Peyer's patch (tissue), 4 donors: ENCODE data around the gene IFI30.

ENCODE experiments used
- POLR2A ChIP-seq, 2 donors: fragments of 450-650 bp; IDR thresholded peaks; one replicate each; pipeline ENCODE4 v1.5.1; 2017; ENCODE audit warnings: antibody characterized with exemption in 2 of 2, mild to moderate bottlenecking in 2 of 2, moderate library complexity in 2 of 2
- TF ChIP-seq, protein P1 (sequence below), 6 experiments: fragments of 450-650 bp in 4 of 6; fragments of 200-600 bp in 2 of 6; sonication (generic) in 1 of 6; IDR thresholded peaks; one replicate each; pipeline ENCODE4 v1.5.1; 2017 to 2019; ENCODE audit warnings: antibody characterized with exemption in 6 of 6, mild to moderate bottlenecking in 3 of 6, moderate library complexity in 1 of 6

DNA sequence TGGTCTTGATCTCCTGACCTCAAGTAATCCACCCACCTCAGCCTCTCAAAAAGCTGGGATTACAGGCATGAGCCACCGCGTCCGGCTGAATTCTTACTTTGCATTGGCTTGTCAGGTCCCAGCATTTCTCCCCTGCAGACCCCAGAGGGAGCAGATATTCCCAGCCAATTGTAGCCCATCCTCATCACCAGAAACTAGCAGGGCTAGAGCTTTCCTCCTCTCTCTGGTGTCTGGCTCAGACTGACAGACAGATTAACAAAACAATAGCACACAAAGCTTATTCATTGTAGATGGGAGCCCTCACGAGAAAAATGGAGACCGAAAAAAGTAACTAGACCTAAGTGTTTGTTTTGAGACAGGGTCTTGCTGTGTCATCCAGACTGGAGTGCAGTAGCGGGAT is 11.9 kb downstream of the IFI30 start:
- TF ChIP-seq, protein P1, sequence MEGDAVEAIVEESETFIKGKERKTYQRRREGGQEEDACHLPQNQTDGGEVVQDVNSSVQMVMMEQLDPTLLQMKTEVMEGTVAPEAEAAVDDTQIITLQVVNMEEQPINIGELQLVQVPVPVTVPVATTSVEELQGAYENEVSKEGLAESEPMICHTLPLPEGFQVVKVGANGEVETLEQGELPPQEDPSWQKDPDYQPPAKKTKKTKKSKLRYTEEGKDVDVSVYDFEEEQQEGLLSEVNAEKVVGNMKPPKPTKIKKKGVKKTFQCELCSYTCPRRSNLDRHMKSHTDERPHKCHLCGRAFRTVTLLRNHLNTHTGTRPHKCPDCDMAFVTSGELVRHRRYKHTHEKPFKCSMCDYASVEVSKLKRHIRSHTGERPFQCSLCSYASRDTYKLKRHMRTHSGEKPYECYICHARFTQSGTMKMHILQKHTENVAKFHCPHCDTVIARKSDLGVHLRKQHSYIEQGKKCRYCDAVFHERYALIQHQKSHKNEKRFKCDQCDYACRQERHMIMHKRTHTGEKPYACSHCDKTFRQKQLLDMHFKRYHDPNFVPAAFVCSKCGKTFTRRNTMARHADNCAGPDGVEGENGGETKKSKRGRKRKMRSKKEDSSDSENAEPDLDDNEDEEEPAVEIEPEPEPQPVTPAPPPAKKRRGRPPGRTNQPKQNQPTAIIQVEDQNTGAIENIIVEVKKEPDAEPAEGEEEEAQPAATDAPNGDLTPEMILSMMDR (IDR thresholded peaks at IDR 0.05): no peak
- TF ChIP-seq POLR2A (IDR thresholded peaks at IDR 0.05): no peak
